Type B pancreatic cell (in vitro differentiated cells): ENCODE results near the gene TRAF4. TPM values are rescaled to one million over a fixed set of nuclear protein-coding genes. Genes with fewer than 3 reads are reported as not detected.
A peak's percentile ranks its signal among the peaks of the same experiment; 100 is the strongest.

ENCODE experiments used
- DNase-seq: peaks from one replicate; pipeline ENCODE4 v3.0.0; 2021; ENCODE audit warnings: mixed read lengths; ENCODE audit not compliant: unreplicated experiment; ENCODE audit errors: extremely low spot score
- H3K27ac Mint-ChIP-seq: 2 replicates; pipeline ENCODE4 v1.8.0; 2021; ENCODE audit warnings: mild to moderate bottlenecking, mixed read lengths
- H3K27me3 Mint-ChIP-seq: 2 replicates; pipeline ENCODE4 v1.8.0; 2021; ENCODE audit warnings: mixed read lengths
- H3K36me3 Mint-ChIP-seq: 2 replicates; pipeline ENCODE4 v1.8.0; 2021; ENCODE audit warnings: mixed read lengths
- H3K4me1 Mint-ChIP-seq: one replicate; pipeline ENCODE4 v1.8.0; 2021; ENCODE audit warnings: mixed read lengths; ENCODE audit not compliant: unreplicated experiment
- H3K4me3 Mint-ChIP-seq: 2 replicates; pipeline ENCODE4 v1.8.0; 2021; ENCODE audit warnings: mild to moderate bottlenecking, mixed read lengths
- H3K9me3 Mint-ChIP-seq: 2 replicates; pipeline ENCODE4 v1.8.0; 2021; ENCODE audit warnings: mixed read lengths
- CTCF ChIP-seq: fragments of 200-600 bp; sonication (generic); conservative IDR thresholded peaks from 2 replicates; pipeline ENCODE4 v1.5.0; 2021; ENCODE audit warnings: antibody characterized with exemption, mild to moderate bottlenecking
- total RNA-seq: library from RNA; stranded (reverse); gene quantifications from 2 replicates; pipeline ENCODE4 v1.2.1, GENCODE V29; 2021; ENCODE audit warnings: low replicate concordance

Gene TRAF4
- total RNA-seq, 1 donor from 2014 or later, result 219 TPM

- H3K36me3 Mint-ChIP-seq, result peaks cover 10% of the 10 kb centered on the region
- peak overlapping the region; percentile 94 for H3K27ac Mint-ChIP-seq
- no peaks in the 10 kb centered on the region for H3K27me3 Mint-ChIP-seq
- H3K4me1 Mint-ChIP-seq, result peaks cover 6% of the 10 kb centered on the region
- H3K4me3 Mint-ChIP-seq, result peak overlapping the region; percentile 34
- no peaks in the 10 kb centered on the region for H3K9me3 Mint-ChIP-seq
- DNase-seq, result no peak
- no peak for TF ChIP-seq CTCF
These were observed 5.8 kb upstream of the TRAF4 start for GRCh38 chr17:28737770-28738679.

GRCh38 chr17:28738680-28739384 lies 5.0 kb upstream of the TRAF4 start:
- Mint-ChIP-seq H3K9me3 (no peaks in the 10 kb centered on the region), H3K4me1 (peaks cover 6% of the 10 kb centered on the region), H3K27me3 (no peaks in the 10 kb centered on the region), H3K36me3 (peaks cover 10% of the 10 kb centered on the region), H3K4me3 (peak overlapping the region; percentile 34), H3K27ac (peak overlapping the region; percentile 94)
- no peak for TF ChIP-seq CTCF
- no peak for DNase-seq

- Mint-ChIP-seq H3K4me3 (no peak overlapping the region), H3K9me3 (no peaks in the 10 kb centered on the region), H3K36me3 (peaks cover 10% of the 10 kb centered on the region), H3K27ac (peak overlapping the region; percentile 64), H3K27me3 (no peaks in the 10 kb centered on the region), H3K4me1 (peaks cover 6% of the 10 kb centered on the region)
- TF ChIP-seq CTCF, result no peak
- DNase-seq, result no peak
These were observed 3.1 kb upstream of the TRAF4 start for GRCh38 chr17:28740406-28741357.

- no peaks in the 10 kb centered on the region for H3K9me3 Mint-ChIP-seq
- H3K27ac Mint-ChIP-seq, result peak overlapping the region; percentile 99
- TF ChIP-seq CTCF, result no peak
These were observed 2.2 kb upstream of the TRAF4 start for GRCh38 chr17:28741358-28742349.

More at GRCh38 chr17:28741358-28742349, 2.2 kb upstream of the TRAF4 start:
- Mint-ChIP-seq H3K27me3 (no peaks in the 10 kb centered on the region), H3K4me1 (peaks cover 6% of the 10 kb centered on the region), H3K36me3 (peaks cover 10% of the 10 kb centered on the region), H3K4me3 (no peak overlapping the region)
- DNase-seq, result no peak
